GM12873 (cell line): ENCODE measurements around the gene SEMA4B.

Experiments used
- TF ChIP-seq, protein P1 (sequence below): IDR thresholded peaks from 2 replicates; pipeline ENCODE4 v1.5.1; 2012; ENCODE audit warnings: low read depth, mild to moderate bottlenecking, moderate library complexity, low read length, control low read depth; ENCODE audit not compliant: insufficient read depth; ENCODE audit errors: missing control alignments

SEMA4B gene

GRCh38 chr15:90225504-90226234 is 24.5 kb downstream of the SEMA4B start:
- TF ChIP-seq, protein P1, sequence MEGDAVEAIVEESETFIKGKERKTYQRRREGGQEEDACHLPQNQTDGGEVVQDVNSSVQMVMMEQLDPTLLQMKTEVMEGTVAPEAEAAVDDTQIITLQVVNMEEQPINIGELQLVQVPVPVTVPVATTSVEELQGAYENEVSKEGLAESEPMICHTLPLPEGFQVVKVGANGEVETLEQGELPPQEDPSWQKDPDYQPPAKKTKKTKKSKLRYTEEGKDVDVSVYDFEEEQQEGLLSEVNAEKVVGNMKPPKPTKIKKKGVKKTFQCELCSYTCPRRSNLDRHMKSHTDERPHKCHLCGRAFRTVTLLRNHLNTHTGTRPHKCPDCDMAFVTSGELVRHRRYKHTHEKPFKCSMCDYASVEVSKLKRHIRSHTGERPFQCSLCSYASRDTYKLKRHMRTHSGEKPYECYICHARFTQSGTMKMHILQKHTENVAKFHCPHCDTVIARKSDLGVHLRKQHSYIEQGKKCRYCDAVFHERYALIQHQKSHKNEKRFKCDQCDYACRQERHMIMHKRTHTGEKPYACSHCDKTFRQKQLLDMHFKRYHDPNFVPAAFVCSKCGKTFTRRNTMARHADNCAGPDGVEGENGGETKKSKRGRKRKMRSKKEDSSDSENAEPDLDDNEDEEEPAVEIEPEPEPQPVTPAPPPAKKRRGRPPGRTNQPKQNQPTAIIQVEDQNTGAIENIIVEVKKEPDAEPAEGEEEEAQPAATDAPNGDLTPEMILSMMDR, result no peak

DNA sequence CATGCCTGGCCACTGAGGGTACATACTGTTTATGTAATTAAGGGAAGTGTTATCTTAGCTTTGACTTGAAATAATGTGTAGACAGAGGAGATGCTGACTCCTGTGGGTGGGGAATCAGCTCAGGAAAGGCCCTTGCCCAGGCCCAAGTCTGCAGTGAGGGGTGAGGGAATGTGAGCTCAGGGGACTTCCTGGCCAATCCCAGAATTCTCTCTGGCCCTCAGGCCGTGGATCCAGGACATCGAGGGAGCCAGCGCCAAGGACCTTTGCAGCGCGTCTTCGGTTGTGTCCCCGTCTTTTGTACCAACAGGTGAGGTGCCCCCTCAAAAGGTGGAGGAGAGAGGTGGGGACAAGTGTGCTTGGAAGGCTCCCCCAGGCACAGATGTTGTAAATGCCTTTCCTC is 26.2 kb downstream of the SEMA4B start:
- TF ChIP-seq, protein P1, result no peak

DNA sequence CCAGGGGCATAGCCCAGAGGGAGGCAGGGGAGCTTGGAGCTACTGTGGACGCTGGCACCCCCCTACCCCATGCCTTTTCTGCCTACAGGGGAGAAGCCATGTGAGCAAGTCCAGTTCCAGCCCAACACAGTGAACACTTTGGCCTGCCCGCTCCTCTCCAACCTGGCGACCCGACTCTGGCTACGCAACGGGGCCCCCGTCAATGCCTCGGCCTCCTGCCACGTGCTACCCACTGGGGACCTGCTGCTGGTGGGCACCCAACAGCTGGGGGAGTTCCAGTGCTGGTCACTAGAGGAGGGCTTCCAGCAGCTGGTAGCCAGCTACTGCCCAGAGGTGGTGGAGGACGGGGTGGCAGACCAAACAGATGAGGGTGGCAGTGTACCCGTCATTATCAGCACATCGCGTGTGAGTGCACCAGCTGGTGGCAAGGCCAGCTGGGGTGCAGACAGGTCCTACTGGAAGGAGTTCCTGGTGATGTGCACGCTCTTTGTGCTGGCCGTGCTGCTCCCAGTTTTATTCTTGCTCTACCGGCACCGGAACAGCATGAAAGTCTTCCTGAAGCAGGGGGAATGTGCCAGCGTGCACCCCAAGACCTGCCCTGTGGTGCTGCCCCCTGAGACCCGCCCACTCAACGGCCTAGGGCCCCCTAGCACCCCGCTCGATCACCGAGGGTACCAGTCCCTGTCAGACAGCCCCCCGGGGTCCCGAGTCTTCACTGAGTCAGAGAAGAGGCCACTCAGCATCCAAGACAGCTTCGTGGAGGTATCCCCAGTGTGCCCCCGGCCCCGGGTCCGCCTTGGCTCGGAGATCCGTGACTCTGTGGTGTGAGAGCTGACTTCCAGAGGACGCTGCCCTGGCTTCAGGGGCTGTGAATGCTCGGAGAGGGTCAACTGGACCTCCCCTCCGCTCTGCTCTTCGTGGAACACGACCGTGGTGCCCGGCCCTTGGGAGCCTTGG is 27.0 kb downstream of the SEMA4B start:
- TF ChIP-seq, protein P1, result no peak

GRCh38 chr15:90228960-90229359 is 27.8 kb downstream of the SEMA4B start:
- TF ChIP-seq, protein P1, result no peak

- TF ChIP-seq, protein P1, result no peak
Observed at GRCh38 chr15:90230071-90230494, 29.0 kb downstream of the SEMA4B start.

DNA sequence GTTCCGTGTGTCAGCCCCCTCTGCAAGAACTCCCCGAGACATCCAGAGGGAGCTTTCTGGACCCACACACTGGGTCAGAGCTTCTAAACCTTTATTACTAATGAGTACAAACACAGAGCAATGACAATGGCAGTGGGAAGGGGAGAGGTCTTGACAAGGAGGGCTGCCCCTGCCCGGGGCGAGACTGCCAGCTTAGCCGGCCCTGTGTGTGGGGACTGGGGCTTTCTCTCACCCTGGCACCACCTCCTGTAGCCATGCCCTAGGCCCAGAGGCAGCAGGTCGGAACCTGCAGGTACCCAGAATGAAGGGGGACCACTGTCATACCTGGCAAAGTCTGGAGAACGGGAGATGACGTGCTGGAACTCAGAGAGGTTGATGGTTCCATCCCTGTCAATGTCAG is 29.5 kb downstream of the SEMA4B start:
- TF ChIP-seq, protein P1, result no peak
